ENCODE measurements around the gene TMPRSS6. TPM values are rescaled to one million over a fixed set of nuclear protein-coding genes. Genes with fewer than 3 reads are reported as not detected.

TMPRSS6 gene
- total RNA-seq, 1 experiment from 2014 or later, result not detected

DNA sequence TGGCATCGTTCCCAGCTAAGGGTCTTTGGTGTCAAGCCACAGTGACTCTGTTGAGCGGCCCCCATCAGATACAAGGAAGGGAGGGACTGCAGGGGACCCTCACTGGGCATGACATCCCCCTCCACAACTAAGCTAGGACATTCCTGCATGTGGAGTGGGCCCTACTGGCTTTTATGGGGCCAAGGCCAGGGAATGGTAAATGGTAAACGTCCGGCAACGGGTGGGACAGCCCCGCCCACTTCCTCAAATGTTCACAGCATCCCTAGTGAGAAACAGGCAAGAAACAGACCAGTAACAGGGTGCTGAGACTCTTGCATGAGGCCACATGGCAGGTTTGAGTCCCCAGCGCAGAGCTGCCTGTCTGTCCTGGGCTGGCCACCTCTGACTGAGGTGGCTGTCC lies 4.4 kb downstream of the TMPRSS6 start:
- no peaks in the 10 kb centered on the region for H3K9me3 Mint-ChIP-seq (ENCODE audit: low read depth, unreplicated experiment)
- H3K36me3 Mint-ChIP-seq (ENCODE audit: insufficient read depth, unreplicated experiment), result no peaks in the 10 kb centered on the region
- no peak for DNase-seq
- no peaks in the 10 kb centered on the region for H3K4me1 Mint-ChIP-seq (ENCODE audit: low read depth, unreplicated experiment)
- H3K27me3 Mint-ChIP-seq (ENCODE audit: unreplicated experiment), result peaks cover 55% of the 10 kb centered on the region
- CTCF ChIA-PET, result interaction anchor here (1.3 to 1.5 kb wide), 2 partner anchors 17 to 36 kb away, joined by 3 read pairs; no protein-coding TSS in a partner anchor
- H3K4me3 Mint-ChIP-seq (ENCODE audit: low read depth, unreplicated experiment), result no peak overlapping the region
- BruUV-seq (replicated peaks), result no TSS peak
- TF ChIP-seq, protein P1, sequence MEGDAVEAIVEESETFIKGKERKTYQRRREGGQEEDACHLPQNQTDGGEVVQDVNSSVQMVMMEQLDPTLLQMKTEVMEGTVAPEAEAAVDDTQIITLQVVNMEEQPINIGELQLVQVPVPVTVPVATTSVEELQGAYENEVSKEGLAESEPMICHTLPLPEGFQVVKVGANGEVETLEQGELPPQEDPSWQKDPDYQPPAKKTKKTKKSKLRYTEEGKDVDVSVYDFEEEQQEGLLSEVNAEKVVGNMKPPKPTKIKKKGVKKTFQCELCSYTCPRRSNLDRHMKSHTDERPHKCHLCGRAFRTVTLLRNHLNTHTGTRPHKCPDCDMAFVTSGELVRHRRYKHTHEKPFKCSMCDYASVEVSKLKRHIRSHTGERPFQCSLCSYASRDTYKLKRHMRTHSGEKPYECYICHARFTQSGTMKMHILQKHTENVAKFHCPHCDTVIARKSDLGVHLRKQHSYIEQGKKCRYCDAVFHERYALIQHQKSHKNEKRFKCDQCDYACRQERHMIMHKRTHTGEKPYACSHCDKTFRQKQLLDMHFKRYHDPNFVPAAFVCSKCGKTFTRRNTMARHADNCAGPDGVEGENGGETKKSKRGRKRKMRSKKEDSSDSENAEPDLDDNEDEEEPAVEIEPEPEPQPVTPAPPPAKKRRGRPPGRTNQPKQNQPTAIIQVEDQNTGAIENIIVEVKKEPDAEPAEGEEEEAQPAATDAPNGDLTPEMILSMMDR (IDR thresholded peaks at IDR 0.05; ENCODE audit: unreplicated experiment), result no peak
- H3K27ac Mint-ChIP-seq (ENCODE audit: unreplicated experiment), result no peak overlapping the region
- intact Hi-C loops (cut with micrococcal nuclease; ENCODE audit: unreplicated experiment), result no loop called here

DNA sequence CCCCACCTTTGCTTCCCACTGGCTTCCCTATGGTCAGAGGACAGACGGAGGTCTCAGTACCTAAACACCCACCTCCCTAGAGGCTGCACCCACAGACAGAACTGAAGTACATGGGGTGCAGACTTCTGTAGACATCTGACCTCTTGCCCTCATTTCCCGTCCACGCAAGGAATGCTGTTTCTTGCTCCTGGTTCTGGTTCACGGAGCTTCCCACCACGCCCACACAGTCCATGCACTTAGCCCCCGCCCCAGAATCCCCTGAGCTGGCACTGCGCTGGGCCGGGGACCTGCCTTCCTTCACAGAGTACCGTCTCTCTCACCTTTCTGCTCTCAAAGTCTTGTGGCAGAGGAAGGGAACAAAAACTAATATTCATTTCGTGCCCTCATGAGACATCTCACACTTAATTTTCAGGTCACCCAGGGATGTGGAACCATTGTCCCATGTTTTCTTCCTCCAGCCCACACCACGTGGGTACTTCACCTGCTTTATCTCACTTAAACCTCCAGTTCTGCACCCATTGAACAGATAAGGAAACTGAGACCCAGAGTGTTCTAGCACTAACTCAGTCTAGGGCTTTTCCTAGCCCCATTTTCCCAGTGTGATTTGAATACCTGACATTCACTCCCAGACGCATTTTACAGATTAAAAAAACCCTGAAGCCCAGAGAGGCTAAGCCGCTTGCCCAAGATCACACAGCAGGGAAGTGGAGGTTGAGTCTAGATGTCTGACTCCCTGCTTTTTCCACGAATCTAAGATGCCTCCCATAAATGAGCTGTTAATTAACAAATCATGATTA lies 5.7 kb downstream of the TMPRSS6 start:
- CTCF ChIA-PET, result interaction anchor here (1.5 kb wide), 1 partner anchor 38 kb away, joined by 3 read pairs; no protein-coding TSS in a partner anchor
- TF ChIP-seq, protein P1 (IDR thresholded peaks at IDR 0.05; ENCODE audit: unreplicated experiment), result no peak
- Mint-ChIP-seq H3K4me1 (ENCODE audit: low read depth, unreplicated experiment) (no peaks in the 10 kb centered on the region), H3K27me3 (ENCODE audit: unreplicated experiment) (peaks cover 68% of the 10 kb centered on the region), H3K4me3 (ENCODE audit: low read depth, unreplicated experiment) (no peak overlapping the region), H3K9me3 (ENCODE audit: low read depth, unreplicated experiment) (no peaks in the 10 kb centered on the region), H3K36me3 (ENCODE audit: insufficient read depth, unreplicated experiment) (no peaks in the 10 kb centered on the region), H3K27ac (ENCODE audit: unreplicated experiment) (no peak overlapping the region)
- DNase-seq, result no peak
- BruUV-seq (replicated peaks), result no TSS peak
- intact Hi-C loops (cut with micrococcal nuclease; ENCODE audit: unreplicated experiment), result no loop called here

DNA sequence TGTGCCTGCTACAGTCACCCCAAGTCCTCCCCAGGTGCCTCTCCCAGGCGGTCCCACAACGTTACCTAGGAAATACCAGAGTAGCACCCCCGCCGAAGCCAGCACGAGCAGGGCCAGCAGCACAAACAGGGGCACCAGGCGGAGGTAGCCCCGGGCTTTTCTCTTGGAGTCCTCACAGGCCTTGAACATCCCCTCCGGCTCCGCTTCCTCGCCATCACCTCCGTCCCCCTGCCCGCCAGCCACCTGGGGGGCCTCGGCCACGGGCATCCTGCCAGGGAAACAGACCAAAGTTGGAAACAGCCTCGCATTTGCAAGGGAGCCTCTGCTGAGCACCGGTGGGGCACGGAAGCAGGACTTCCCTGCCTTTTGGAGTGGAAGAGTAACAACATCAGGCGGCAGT lies 6.4 kb downstream of the TMPRSS6 start:
- H3K4me1 Mint-ChIP-seq (ENCODE audit: low read depth, unreplicated experiment), result no peaks in the 10 kb centered on the region
- DNase-seq, result no peak
- CTCF ChIA-PET, result no interaction called here
- H3K36me3 Mint-ChIP-seq (ENCODE audit: insufficient read depth, unreplicated experiment), result no peaks in the 10 kb centered on the region
- peaks cover 71% of the 10 kb centered on the region for H3K27me3 Mint-ChIP-seq (ENCODE audit: unreplicated experiment)
- no peaks in the 10 kb centered on the region for H3K9me3 Mint-ChIP-seq (ENCODE audit: low read depth, unreplicated experiment)
- no peak overlapping the region for H3K4me3 Mint-ChIP-seq (ENCODE audit: low read depth, unreplicated experiment)
- BruUV-seq (replicated peaks), result no TSS peak
- intact Hi-C loops (cut with micrococcal nuclease; ENCODE audit: unreplicated experiment), result no loop called here
- TF ChIP-seq, protein P1 (IDR thresholded peaks at IDR 0.05; ENCODE audit: unreplicated experiment), result no peak
- no peak overlapping the region for H3K27ac Mint-ChIP-seq (ENCODE audit: unreplicated experiment)

DNA sequence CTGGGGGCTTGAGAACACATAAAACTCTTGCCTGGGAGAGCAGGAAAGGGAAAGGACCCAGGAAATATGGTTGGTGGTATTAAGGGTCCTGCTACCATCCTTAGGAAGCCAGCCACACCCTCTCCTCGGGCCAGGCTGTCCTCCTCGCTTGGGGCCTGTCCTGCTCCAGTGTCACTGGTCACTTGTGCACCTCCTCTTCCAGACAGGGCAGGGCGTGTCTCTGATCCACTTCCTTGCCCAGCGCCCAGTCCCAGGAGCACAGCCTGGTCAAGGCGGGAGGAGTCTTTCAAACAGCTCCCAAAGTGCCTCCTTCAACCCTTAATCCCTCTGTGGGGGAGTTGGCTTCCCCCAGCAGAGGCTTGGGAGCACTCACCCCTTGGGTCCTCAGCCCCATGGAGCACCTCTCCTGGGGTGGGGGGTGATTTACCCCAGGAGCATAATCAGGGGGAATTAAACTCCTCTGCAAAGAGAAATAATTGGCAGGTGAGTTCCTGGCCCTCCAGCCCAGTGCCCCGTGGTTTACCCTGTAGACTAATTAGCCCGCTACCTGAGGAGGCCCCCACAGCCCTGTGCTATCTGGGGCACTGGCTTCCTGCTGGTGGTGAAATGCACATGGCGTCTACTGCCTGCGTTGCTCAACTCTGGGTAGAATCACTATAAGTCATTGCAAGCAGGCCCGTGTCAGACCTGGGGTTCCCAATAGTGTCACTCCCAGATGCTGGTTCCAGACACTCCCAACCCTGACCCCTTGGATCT lies 8.0 kb downstream of the TMPRSS6 start:
- Mint-ChIP-seq H3K4me3 (ENCODE audit: low read depth, unreplicated experiment) (no peak overlapping the region), H3K27me3 (ENCODE audit: unreplicated experiment) (peaks cover 64% of the 10 kb centered on the region), H3K27ac (ENCODE audit: unreplicated experiment) (no peak overlapping the region), H3K4me1 (ENCODE audit: low read depth, unreplicated experiment) (no peaks in the 10 kb centered on the region), H3K9me3 (ENCODE audit: low read depth, unreplicated experiment) (no peaks in the 10 kb centered on the region), H3K36me3 (ENCODE audit: insufficient read depth, unreplicated experiment) (no peaks in the 10 kb centered on the region)
- TF ChIP-seq, protein P1 (IDR thresholded peaks at IDR 0.05; ENCODE audit: unreplicated experiment), result no peak
- intact Hi-C loops (cut with micrococcal nuclease; ENCODE audit: unreplicated experiment), result no loop called here
- DNase-seq, result no peak
- CTCF ChIA-PET, result no interaction called here
- no TSS peak for BruUV-seq (replicated peaks)

Data from Calu3 (cell line).